ENCODE data around the gene CLBA1.

DNA sequence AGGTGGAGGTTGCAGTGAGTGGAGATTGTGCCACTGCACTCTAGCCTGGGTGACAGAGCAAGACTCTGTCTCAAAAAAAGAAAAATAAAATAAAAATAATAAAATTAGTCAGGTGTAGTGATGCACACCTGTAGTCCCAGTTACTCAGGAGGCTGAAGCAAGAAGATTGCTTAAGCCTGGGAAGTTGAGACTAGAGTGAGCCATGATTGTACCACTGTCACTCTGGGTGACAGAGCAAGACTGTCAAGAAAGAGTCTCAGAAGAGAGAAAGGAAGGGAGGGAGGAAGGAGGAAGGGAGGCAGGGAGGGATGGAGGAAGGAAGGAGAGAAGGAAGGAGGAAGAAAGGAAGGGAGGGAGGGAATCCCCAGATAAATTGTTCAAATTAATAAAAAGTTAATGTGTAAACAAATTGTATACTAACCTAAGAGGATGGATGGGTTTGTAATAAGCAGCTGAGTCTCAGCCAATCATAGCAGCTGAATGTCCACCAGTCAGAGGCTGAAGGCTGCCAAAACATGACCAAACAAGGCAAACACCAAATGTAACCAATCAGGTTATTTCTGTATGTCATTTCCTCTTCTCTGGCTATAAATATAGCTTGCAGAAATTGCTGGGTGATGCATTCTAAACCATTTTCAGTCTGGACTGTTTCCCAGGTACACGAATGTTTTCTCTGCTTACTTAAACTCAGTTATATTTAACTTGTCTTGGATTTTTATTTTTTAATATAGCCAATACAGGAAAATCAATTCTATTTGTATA lies 41.4 kb downstream of the CLBA1 start:
- TF ChIP-seq, protein P1, sequence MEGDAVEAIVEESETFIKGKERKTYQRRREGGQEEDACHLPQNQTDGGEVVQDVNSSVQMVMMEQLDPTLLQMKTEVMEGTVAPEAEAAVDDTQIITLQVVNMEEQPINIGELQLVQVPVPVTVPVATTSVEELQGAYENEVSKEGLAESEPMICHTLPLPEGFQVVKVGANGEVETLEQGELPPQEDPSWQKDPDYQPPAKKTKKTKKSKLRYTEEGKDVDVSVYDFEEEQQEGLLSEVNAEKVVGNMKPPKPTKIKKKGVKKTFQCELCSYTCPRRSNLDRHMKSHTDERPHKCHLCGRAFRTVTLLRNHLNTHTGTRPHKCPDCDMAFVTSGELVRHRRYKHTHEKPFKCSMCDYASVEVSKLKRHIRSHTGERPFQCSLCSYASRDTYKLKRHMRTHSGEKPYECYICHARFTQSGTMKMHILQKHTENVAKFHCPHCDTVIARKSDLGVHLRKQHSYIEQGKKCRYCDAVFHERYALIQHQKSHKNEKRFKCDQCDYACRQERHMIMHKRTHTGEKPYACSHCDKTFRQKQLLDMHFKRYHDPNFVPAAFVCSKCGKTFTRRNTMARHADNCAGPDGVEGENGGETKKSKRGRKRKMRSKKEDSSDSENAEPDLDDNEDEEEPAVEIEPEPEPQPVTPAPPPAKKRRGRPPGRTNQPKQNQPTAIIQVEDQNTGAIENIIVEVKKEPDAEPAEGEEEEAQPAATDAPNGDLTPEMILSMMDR (IDR thresholded peaks at IDR 0.05; ENCODE audit: low read depth, low read length) = no peak
- TF ChIP-seq EZH2phosphoT487 (IDR thresholded peaks at IDR 0.05; ENCODE audit: low read depth) = no peak
